B cell (primary cell): ENCODE data around the gene HOXB6.

Experiments used
- EZH2 ChIP-seq: IDR thresholded peaks from 2 replicates; pipeline ENCODE4 v1.6.1; 2012; ENCODE audit warnings: borderline replicate concordance, low read depth, mild to moderate bottlenecking, moderate library complexity, low read length; ENCODE audit not compliant: insufficient read depth, poor library complexity, severe bottlenecking
- TF ChIP-seq, protein P1 (sequence below): fragments of 200-600 bp; IDR thresholded peaks from one replicate; pipeline ENCODE4 v1.8.0; 2022; ENCODE audit warnings: antibody characterized with exemption, mild to moderate bottlenecking

DNA sequence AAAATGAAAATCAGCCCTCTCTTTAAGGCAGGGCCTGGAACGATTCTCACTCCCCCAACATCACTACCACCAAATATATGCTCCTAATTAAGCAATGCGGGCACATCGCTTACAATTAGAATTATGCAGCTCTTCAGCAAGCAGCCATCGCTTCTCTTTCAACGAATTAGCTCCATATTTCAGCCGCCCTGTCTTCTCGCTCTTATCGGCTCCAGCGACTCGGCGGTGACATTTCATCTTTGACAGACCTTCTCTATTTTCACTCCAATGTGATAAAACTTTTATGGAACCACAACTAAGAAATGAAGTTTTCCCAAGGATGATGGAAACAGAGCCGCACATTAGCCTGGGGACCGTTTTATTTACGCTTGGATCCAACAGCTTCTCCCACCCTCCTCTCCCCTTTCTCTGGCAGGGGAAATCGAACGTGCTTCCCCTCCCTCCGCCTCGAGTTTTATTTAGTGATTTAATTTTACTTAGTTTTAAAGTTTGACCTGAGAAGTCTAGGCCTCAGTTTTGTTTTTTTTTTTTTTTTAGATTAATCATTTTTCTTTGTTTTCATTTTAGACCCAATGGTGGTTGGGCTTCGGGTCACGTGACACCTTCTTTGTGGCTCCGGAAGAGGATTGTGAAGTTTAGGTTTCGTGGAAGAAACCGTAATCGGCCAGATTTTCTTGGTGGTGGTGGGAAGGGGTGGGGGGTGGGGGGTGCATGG, 56.8 kb downstream of the HOXB6 start:
- TF ChIP-seq, protein P1, sequence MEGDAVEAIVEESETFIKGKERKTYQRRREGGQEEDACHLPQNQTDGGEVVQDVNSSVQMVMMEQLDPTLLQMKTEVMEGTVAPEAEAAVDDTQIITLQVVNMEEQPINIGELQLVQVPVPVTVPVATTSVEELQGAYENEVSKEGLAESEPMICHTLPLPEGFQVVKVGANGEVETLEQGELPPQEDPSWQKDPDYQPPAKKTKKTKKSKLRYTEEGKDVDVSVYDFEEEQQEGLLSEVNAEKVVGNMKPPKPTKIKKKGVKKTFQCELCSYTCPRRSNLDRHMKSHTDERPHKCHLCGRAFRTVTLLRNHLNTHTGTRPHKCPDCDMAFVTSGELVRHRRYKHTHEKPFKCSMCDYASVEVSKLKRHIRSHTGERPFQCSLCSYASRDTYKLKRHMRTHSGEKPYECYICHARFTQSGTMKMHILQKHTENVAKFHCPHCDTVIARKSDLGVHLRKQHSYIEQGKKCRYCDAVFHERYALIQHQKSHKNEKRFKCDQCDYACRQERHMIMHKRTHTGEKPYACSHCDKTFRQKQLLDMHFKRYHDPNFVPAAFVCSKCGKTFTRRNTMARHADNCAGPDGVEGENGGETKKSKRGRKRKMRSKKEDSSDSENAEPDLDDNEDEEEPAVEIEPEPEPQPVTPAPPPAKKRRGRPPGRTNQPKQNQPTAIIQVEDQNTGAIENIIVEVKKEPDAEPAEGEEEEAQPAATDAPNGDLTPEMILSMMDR = no peak
- TF ChIP-seq EZH2 = no peak
